HL-60 (cell line): ENCODE results near the gene ATF3.
"Not testable (repeated sequence)": the region's sequence is repeated elsewhere in the genome, so short reads cannot be mapped to it uniquely, and the experiment has no call there.

Source experiments
- POLR2AphosphoS5 ChIP-seq: IDR thresholded peaks from 2 replicates; pipeline ENCODE4 v1.6.1; 2012; ENCODE audit warnings: low read depth
- TF ChIP-seq, protein P1 (sequence below): IDR thresholded peaks from one replicate; pipeline ENCODE4 v1.5.1; 2011; ENCODE audit warnings: low read length, control low read depth, inconsistent platforms; ENCODE audit not compliant: insufficient read depth
- TF ChIP-seq, protein P2 (sequence below): IDR thresholded peaks from 2 replicates; pipeline ENCODE4 v1.6.1; 2012; ENCODE audit warnings: low read depth; ENCODE audit not compliant: insufficient replicate concordance

- TF ChIP-seq, protein P1, sequence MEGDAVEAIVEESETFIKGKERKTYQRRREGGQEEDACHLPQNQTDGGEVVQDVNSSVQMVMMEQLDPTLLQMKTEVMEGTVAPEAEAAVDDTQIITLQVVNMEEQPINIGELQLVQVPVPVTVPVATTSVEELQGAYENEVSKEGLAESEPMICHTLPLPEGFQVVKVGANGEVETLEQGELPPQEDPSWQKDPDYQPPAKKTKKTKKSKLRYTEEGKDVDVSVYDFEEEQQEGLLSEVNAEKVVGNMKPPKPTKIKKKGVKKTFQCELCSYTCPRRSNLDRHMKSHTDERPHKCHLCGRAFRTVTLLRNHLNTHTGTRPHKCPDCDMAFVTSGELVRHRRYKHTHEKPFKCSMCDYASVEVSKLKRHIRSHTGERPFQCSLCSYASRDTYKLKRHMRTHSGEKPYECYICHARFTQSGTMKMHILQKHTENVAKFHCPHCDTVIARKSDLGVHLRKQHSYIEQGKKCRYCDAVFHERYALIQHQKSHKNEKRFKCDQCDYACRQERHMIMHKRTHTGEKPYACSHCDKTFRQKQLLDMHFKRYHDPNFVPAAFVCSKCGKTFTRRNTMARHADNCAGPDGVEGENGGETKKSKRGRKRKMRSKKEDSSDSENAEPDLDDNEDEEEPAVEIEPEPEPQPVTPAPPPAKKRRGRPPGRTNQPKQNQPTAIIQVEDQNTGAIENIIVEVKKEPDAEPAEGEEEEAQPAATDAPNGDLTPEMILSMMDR: not testable (repeated sequence)
- not testable (repeated sequence) for TF ChIP-seq POLR2AphosphoS5
- TF ChIP-seq, protein P2, sequence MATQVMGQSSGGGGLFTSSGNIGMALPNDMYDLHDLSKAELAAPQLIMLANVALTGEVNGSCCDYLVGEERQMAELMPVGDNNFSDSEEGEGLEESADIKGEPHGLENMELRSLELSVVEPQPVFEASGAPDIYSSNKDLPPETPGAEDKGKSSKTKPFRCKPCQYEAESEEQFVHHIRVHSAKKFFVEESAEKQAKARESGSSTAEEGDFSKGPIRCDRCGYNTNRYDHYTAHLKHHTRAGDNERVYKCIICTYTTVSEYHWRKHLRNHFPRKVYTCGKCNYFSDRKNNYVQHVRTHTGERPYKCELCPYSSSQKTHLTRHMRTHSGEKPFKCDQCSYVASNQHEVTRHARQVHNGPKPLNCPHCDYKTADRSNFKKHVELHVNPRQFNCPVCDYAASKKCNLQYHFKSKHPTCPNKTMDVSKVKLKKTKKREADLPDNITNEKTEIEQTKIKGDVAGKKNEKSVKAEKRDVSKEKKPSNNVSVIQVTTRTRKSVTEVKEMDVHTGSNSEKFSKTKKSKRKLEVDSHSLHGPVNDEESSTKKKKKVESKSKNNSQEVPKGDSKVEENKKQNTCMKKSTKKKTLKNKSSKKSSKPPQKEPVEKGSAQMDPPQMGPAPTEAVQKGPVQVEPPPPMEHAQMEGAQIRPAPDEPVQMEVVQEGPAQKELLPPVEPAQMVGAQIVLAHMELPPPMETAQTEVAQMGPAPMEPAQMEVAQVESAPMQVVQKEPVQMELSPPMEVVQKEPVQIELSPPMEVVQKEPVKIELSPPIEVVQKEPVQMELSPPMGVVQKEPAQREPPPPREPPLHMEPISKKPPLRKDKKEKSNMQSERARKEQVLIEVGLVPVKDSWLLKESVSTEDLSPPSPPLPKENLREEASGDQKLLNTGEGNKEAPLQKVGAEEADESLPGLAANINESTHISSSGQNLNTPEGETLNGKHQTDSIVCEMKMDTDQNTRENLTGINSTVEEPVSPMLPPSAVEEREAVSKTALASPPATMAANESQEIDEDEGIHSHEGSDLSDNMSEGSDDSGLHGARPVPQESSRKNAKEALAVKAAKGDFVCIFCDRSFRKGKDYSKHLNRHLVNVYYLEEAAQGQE: not testable (repeated sequence)
Measured at GRCh38 chr1:212658250-212658649, 49.7 kb downstream of the ATF3 start.
